Gastrocnemius medialis (tissue), 4 donors: ENCODE results near the gene IKBKE.

Source experiments
- CTCF ChIP-seq, 5 experiments: fragments of 450-650 bp in 3 of 5; fragments of 200-600 bp in 2 of 5; sonication (generic) in 2 of 5; IDR thresholded peaks in 4 of 5; conservative IDR thresholded peaks in 1 of 5; 1 replicate in 4 of 5; 2 replicates in 1 of 5; pipeline ENCODE4 v1.5.1; 2016 to 2019; ENCODE audit warnings: antibody characterized with exemption in 5 of 5, mild to moderate bottlenecking in 3 of 5, moderate library complexity in 3 of 5
- POLR2A ChIP-seq, 2 donors: fragments of 450-650 bp; IDR thresholded peaks; one replicate each; pipeline ENCODE4 v1.6.1; 2017; ENCODE audit warnings: antibody characterized with exemption in 2 of 2, mild to moderate bottlenecking in 2 of 2, moderate library complexity in 2 of 2

- TF ChIP-seq CTCF (IDR thresholded peaks at IDR 0.05 in 4 of 5, conservative IDR thresholded peaks at IDR 0.05 in 1 of 5) (no peak), POLR2A (IDR thresholded peaks at IDR 0.05) (no peak)
Measured at GRCh38 chr1:206472886-206473285, 2.6 kb downstream of the IKBKE start.
